HepG2 (cell line): Measurements from ENCODE around the gene DNM1. TPM values are rescaled to one million over a fixed set of nuclear protein-coding genes. Genes with fewer than 3 reads are reported as not detected.
A peak's percentile ranks its signal among the peaks of the same experiment; 100 is the strongest.

Source experiments
- SMC3 ChIP-seq: IDR thresholded peaks from 2 replicates; pipeline ENCODE4 v1.6.1; 2011; ENCODE audit warnings: low read length, improper control_type of control experiment
- SNAPC4 ChIP-seq: sonication (generic); formaldehyde crosslinking; IDR thresholded peaks from 2 replicates; pipeline ENCODE4 v1.4.0; 2020; ENCODE audit warnings: mild to moderate bottlenecking, missing genetic modification reagents
- XRCC5 ChIP-seq: fragments of 200-400 bp; formaldehyde crosslinking; optimal IDR thresholded peaks from 2 replicates; pipeline ENCODE3; 2017; ENCODE audit warnings: mild to moderate bottlenecking, low read length
- ZBTB39 ChIP-seq: sonication (generic); formaldehyde crosslinking; IDR thresholded peaks from 2 replicates; pipeline ENCODE4 v1.5.0; 2020; ENCODE audit warnings: missing genetic modification reagents
- ZNF251 ChIP-seq: sonication (generic); formaldehyde crosslinking; IDR thresholded peaks from 2 replicates; pipeline ENCODE4 v1.9.0; 2021; ENCODE audit warnings: mild to moderate bottlenecking, missing genetic modification reagents
- ZNF550 ChIP-seq: sonication (generic); formaldehyde crosslinking; IDR thresholded peaks from 2 replicates; pipeline ENCODE4 v1.4.0; 2020; ENCODE audit warnings: mild to moderate bottlenecking, missing genetic modification reagents, borderline replicate concordance
- polyA plus RNA-seq, 8 experiments: library from polyadenylated mRNA; depleted of rRNA in 3 of 8; stranded (reverse) in 7 of 8; unstranded in 1 of 8; fragments of >200 nt; fragmentation: Illumina TruSeq in 4 of 8; extraction: Trizol in 4 of 8; gene quantifications; 2 replicates each; pipeline versions ENCODE4 v1.2.1 to v1.2.3, GENCODE V29; 2011 to 2016; ENCODE audit warnings: low read depth in 4 of 8, missing spikeins in 1 of 8, mixed read lengths in 1 of 8; ENCODE audit not compliant: insufficient read depth in 1 of 8
- total RNA-seq, 5 experiments: library from RNA; depleted of rRNA; stranded (reverse); fragments of >200 nt; fragmentation: Illumina TruSeq; extraction: Trizol; gene quantifications; 2 replicates each; pipeline ENCODE4 v1.2.3, GENCODE V29; 2016; ENCODE audit warnings: low read depth in 1 of 5

DNM1 gene
- total and polyA plus RNA-seq, 2 of the 13 experiments (the other 11 are each of a cell fraction or from before 2014, with no cell fraction given): 0.13 to 0.58 TPM

GRCh38 chr9:128203024-128203706, at the start of gene DNM1 (continued):
- no peak for TF ChIP-seq SNAPC4
- TF ChIP-seq ZNF251: no peak
- no peak for TF ChIP-seq ZBTB39 (CRISPR knock-in tag)
- no peak for TF ChIP-seq SMC3
- TF ChIP-seq ZNF550: no peak
- peak; percentile 63 for TF ChIP-seq XRCC5
